NCI-H82 treated with DMSO at 0.1 percent for 48 hours (cell line): Measurements from ENCODE around the gene HCLS1.
"Not testable (repeated sequence)": the region's sequence is repeated elsewhere in the genome, so short reads cannot be mapped to it uniquely, and the experiment has no call there.

ENCODE experiments used
- DNase-seq: peaks from one replicate; lab custom pipeline; 2025; ENCODE audit not compliant: unreplicated experiment; lab: John Stamatoyannopoulos, UW

Gene HCLS1, protein sequence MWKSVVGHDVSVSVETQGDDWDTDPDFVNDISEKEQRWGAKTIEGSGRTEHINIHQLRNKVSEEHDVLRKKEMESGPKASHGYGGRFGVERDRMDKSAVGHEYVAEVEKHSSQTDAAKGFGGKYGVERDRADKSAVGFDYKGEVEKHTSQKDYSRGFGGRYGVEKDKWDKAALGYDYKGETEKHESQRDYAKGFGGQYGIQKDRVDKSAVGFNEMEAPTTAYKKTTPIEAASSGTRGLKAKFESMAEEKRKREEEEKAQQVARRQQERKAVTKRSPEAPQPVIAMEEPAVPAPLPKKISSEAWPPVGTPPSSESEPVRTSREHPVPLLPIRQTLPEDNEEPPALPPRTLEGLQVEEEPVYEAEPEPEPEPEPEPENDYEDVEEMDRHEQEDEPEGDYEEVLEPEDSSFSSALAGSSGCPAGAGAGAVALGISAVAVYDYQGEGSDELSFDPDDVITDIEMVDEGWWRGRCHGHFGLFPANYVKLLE

DNA sequence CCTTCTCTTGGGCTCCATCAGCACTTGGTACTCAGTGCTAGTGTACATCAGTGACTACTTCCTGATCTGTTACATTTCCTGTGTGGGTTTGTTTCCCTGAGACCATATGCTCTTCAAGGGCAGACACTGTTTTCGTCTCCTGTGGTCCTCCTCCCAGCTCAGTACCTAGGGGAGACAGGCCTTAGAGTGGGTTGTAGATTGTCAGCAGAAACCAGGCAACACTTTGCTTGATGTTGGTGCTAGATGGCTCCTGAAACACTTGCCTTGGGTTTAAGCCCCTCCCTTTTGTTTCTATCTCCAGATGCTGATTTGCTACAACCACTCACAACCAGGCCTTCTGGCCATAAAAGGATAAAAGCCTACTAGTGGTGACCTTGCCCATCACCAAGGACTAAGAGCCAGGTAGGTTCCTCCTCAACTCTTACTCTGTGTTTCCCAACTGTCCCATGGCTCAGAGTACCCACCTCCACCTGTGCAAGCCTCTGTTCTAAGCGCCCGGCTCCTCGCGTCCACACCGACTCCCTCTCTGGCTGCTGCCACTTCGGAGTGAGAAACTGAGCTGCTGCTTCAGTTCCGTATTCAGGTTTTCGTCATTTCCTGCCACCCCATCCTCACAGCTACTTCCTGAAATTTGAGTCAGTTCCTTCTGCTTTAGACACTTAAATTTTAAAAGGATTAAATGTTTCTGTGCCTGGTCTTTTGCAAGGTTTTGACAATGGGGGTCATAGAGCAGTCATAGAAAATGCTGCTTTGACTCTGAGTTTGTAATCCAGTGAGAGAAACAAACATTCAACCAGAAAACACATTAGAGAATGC lies at the start of gene HCLS1:
Gene HCLS1 (minus strand): TSS at position 548 of the 816 bp plus-strand sequence. CDS start 2,556 bp downstream, outside the sequence.
- no peak for DNase-seq

DNA sequence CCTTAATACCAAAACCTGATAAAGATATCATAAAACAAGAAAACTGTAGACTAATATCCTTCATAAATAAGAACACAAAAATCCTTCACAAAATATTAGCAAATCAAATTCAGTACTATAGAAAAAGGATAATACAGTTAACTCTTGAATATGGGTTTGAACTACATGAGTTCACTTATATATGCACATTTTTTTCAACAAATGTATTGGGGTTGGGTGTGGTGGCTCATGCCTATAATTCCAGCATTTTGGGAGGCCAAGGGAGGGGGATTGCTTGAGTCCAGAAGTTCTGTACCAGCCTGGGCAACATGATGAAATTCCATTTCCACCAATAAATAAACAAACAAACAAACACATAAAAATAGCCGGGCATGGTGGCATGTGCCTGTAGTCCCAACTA lies 49.6 kb upstream of the HCLS1 start:
- no peak for DNase-seq

DNA sequence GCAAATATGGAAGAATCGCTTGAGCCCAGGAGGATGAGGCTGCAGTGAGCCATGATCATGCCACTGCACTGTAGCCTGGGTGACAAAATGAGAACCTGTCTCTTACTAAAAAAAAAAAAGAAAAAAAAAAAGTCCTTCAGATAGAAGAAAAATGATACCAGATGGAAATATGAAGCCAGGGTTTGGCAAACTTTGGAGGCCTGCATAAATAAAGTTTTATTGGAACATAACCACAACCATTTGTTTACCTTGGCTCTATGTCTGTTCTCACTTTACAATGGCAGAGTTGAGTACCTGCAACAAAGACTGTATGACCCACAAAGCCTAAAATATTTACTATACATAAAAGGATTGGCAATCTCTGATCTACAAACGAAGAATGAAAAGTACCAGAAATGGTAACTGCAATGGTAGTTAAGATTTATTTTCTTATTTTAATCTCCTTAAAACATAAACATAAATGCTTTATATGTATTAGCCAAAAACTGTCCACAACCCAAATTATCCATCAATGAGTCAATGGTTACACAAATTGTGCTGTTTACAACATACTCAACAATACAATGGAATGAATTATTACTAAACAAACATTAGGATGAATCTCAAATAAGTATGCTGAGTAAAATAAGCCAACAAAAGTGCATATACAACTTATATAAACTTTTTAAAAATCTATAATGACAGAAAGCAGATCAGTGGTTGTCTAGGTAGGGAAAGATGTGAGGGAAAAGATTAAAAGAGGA lies 47.0 kb upstream of the HCLS1 start:
- DNase-seq, result no peak

DNA sequence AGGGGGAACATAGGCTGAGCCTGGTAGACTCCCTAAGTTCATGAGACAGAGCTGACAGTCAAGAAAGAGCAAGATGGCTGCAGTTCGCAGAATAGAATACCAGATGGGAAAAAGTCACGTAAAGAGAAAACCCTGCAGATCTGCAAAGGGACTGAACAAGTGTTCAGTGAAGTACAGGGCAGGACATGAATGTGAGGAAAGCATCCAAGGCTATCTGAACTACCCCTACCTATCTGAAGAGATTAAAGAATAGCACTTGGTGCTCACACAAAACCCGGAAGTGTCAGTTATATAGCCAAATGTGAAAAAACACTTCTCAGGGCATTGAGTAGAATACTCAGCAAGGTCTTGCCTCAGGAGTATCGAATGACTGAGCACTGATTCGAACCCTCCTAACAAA lies 44.8 kb upstream of the HCLS1 start:
- DNase-seq, result no peak

DNA sequence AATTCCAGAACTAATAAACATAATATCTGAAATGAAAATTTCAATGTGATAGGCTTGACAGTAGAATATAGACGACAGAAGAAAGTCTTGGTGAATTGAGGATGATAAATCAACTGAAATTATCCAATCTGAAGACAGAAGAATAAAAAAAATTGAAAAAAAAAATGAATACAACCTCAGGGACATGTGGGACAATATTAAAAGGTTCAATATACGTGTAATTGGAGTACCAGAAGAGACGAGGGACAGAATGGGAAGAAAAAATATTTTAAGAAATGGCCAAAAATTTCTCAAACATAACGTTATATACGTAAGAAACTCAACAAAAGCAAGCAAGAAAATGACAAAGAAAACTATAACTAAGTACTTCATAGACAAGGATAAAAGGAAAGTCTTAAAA lies 43.3 kb upstream of the HCLS1 start:
- DNase-seq, result no peak

DNA sequence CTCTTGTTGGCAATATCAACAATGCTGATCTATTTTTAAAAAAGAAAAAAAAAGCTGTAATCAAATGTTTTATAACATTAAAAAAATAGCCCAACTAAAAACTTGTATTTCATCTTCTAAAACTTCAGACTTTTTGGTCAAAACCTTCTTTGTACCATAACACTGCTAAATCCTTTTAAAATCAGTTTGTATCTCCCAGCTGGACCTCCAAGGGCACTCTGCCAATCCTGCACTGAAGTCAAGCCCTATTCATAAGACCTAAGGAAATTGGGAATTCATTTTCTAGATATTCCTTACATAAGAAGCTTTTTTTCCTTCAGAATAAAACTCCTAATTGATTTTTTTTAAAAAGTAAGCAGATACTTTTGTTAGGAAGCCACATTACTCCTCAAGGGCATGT lies 38.2 kb upstream of the HCLS1 start:
- no peak for DNase-seq

DNA sequence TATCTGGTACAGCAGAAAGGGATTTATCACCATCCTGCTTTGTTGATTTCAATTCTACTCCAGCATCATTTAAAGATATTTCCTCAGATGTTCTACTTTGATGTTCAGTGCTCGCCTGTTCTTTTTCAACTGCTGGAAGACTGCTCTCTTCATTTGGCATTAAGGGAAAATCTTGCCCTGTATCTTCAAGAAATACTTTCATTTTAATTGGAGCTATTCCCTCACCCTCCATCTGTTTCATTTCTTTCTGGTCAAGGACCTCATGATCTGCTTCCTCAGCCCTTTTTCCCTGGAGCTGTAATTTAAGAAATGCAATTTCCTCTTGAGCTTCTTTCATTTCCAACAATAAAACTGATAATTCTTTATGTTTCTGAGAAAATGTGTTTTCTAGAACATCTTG lies 37.8 kb upstream of the HCLS1 start:
- DNase-seq, result no peak

DNA sequence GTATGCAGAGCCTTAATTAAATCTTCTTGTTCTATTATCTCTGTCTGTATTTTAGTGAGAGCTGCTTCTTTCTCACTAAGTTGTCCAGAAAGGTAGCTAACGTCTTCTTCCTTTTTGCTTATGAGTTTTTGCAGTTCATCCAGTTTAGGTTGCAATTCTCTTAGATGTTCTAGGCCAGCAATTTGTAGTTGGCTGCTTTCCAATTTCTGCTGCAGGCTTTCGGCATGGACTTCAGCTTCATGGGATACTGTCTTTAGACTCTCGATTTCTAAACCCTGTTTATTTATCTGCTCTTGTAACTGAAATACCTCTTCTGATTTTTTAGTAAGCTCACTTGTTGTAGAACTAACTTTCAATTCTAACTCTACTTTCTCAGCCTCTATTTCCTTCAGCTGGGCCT lies 35.5 kb upstream of the HCLS1 start:
- no peak for DNase-seq

DNA sequence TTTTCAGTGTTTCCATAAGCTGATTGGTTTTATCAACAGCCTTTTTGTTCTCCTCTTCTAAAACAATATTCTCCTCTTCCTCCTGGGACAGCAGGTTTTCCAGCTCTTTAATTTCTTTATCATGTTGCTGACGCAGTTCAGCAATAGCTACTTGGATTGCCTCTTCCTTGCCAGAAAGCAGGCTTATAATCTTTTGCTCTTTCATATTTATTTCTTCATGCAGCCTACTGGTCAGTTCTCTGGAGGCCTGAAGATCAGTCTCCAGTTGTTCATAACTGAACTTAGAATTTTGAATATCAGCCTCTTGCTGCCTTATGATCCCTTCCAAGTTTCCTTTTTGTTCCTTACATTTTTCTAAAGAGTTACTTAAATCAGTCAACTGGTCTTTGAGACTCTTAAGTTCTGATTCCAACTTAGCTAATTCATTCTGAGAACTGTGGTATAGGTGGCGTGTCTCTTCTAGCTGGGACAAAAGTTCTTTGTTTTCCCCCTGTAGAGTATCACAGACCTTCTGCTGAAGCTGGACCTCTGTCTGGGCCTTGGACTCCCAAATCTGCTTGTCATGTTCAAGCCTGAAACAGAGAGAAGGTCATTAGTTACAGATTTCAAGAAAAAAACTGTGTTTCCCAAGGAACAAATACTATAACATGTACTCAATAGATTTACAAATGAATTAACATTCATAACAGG lies 31.5 kb upstream of the HCLS1 start:
- DNase-seq, result no peak

DNA sequence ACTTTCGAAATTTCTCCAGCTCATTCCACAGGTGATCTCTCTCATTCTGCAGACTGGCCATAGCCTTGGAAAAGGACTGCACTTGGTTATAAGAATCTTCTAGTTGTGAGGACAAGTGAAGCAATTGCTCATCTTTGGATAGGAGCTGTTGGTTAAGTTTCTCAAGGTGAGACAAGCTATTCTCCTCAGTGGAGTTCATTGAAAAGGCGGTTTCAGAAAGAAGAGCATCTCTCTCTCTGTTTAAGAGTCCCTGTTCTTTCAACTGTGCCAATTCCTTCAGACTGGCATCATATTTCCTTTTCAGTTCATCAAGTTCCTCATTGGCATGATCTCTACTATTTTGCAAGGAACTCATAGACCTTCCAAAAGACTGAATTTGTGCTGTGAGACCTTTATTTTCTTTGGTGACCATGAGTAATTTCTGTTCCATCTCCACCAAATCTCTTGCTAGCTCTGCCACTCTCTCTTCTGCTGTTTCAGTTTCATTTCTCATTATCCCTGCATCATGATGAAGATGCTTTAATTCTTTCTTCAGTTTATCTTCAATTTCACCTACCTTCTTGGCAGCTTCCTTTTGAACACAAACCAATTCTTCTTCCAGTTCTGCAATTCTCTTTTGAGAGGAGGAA lies 30.2 kb upstream of the HCLS1 start:
- DNase-seq, result no peak

DNA sequence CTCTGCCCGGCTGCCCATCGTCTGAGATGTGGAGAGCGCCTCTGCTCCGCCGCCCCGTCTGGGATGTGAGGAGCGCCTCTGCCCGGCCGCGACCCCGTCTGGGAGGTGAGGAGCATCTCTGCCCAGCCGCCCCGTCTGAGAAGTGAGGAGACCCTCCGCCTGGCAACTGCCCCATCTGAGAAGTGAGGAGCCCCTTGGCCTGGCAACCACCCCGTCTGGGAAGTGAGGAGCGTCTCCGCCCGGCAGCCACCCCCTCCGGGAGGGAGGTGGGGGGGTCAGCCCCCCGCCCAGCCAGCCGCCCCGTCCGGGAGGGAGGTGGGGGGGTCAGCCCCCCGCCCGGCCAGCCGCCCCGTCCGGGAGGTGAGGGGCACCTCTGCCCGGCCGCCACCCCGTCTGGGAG lies 28.0 kb upstream of the HCLS1 start:
- not testable (repeated sequence) for DNase-seq

DNA sequence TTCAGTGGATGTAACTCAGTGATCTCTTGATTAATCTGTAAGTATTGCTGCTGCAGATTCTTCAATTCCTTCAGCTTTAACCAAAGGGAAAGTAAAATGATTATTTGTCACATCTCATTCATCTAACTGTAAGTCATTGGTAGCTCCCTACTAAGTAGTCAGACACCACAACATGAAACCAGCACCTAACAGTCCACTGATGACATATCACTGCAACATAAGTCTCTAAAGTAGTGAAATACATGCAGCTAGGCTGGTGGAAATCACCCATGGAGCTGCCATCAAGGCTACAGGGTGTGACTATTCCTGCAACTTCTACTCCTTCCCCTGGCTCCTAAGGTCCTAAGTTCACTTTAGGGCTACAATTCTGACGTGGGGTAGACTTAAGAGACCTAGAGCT lies 21.1 kb upstream of the HCLS1 start:
- DNase-seq, result no peak

DNA sequence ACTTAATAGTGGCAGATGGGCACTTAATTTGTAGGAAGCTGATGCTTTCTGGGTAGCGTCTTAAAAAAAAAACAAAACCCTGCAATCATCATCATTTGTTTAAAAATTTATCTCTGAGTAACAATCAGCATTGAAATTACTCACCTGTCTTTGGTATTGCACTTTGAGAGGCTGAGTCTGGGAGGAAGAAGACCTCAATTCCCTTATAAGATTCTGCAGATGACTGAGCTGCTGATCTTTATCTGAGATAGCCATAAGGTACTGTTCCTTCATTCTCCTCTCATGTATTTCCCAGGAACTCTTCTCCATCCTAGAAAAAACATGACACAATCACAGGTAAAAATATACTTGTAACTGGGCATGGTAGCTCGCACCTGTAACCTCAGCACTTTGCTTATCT lies 16.4 kb upstream of the HCLS1 start:
- DNase-seq, result no peak

DNA sequence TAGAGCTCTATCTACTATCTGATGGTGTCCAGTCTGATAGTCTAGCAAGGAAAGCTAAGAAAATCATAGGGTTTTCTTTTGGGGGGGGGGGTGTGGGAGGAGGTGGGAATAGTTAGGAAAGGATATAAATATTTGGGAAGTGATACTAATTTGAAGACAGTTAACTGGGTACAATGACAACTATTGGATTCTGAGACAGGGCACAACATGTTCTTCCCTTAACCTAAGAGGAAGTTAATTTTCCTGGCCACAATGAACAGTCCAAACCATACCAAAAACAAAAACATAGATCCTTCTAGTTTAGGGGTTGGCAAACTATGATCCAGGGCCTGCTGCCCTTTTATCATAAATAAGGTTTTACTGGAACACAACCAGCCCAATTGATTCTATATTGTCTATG lies 10.0 kb upstream of the HCLS1 start:
- DNase-seq, result no peak

DNA sequence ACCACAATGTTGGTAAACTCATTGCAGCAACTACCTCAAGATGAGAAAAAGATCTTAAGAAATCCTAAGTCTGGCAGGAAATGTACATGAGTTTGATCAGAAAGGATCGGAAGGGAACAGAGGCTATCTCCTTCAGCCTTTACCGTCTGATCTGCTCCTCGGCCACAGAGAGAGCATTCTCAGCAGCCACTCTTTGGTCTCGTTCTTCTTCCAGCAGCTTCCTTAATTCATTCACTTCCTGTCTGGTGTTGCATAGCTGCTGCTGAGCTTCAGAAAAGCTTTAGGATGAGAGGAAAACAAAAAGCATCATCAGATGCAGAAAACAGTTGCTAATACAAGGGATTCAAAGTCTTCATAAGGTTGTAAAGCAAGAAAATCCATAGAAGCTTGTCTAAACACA lies 6.6 kb upstream of the HCLS1 start:
- no peak for DNase-seq

DNA sequence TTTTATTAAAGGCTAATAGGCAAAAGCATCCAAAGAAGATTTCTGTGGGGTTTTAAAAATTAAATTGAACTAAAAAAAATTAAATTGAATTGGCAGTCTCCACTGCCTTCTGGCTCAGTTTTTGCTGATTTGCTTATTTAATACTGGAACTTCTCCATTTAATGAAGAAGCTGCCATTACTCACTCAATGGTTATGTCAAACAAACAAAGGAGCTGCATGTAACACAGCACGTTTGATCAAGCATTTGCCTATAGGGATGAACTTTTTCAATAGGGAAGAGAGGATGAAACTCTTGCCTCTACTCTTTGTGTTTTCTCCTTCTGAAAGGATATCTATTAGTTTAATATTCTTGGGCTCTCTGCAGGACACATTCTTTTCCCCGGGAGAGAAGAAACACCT lies 4.8 kb upstream of the HCLS1 start:
- DNase-seq, result no peak

DNA sequence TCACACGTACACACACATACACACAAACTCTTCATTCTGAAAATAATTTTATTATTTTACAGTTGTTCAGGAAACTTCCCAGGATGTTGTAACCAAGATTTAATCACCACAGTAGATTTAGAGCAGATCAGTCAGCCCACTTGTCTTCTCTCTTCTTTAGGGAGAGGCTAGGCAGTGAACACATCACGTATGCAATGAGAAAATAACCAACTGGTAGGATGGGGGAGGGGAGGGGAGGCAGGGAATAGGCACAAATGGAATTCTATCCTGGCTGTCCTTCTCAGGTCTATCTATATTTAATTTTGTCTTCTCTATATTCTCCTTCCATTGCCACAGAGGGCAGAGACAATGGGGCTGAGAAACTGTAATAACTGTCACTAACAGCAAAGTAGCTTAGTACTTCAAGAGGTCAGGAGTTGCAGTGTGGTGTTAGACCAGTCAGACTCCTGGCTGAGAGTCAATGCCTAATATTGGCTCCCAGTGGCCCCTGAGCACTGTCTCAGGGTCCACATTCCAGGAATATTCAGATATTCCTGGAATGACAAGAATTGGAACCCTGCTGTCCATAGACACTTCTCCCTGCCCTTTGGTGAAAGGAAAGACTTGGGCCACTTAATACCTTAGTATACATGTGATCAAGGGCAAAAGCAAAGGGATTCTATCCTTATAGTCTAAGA lies 2.6 kb upstream of the HCLS1 start:
- no peak for DNase-seq

DNA sequence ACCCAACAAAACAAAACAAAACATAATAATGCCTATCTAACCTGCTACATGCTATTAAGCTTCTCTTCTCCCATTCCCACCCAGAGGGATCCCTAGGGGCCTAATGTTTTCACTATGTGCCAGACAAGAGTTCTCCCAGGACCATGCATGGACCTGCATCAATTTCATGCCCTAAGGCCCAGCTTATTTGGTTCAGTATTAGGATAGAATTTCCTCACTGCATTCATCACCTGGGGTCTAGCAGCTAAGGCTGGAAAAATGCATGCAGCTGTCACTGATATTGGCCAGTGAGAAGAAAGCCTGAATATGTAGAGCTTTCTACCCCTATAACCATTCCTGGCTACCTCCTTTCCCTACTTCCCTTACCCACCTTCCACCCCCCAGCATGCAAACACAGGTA lies 2.0 kb upstream of the HCLS1 start:
- no peak for DNase-seq

DNA sequence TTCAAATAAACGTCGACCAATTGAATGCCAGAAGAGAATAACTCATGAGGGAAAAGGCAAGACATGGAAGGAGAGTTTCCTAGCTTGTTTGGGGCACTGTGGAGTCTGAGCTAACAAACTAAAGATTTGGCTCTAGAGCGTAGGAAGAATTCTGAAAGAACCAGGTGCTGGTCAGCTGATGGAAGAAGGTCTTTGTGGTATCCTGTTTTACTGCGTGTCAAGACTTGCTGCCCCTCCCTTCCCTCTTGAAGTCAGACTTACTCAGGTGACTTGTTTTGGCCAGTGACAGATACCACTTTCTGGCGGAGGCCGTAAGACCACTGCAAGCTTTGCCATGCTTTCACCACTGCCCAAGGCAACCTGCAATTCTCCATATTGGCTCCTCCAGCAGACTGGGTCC lies 673 bp upstream of the HCLS1 start:
- DNase-seq, result no peak

DNA sequence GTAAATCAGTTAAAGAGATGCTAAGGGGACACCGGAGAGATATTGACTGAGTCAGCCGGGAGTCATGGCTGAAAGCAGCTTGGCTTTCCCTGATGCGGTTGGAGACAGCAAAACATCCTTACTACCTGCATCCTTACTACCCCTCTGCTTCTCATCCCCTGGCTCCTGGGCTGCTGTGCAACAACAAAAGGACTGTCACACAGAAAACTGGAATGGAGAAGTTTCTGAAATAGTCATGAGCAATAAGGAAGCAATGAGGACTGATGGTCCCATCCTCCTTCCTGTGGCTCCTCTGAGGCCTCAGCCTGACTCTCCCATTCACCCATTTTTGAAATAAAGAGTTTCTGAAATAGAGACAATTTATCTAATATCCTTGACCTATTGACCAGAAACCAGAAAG lies 1.1 kb downstream of the HCLS1 start:
- no peak for DNase-seq
